ENCODE data around the gene SREBF1.

GRCh38 chr17:17876959-17877528, 40.3 kb upstream of the SREBF1 start:
- TF ChIP-seq RAD21 (IDR thresholded peaks at IDR 0.05; ENCODE audit: low read length) (no peak), POLR2AphosphoS5 (IDR thresholded peaks at IDR 0.05; ENCODE audit: low read depth, low read length) (no peak), RXRA (IDR thresholded peaks at IDR 0.05; ENCODE audit: borderline replicate concordance, low read depth) (no peak), REST (IDR thresholded peaks at IDR 0.05; ENCODE audit: low read depth, low read length) (no peak), YY1 (IDR thresholded peaks at IDR 0.05; ENCODE audit: low read depth) (no peak), CTCF (IDR thresholded peaks at IDR 0.05) (no peak), EZH2phosphoT487 (IDR thresholded peaks at IDR 0.05; ENCODE audit: borderline replicate concordance, low read depth) (no peak), FOXJ3 (CRISPR knock-in tag; IDR thresholded peaks at IDR 0.05) (no peak; the same call in 1 of the 2 replicates), TAF1 (IDR thresholded peaks at IDR 0.05; ENCODE audit: borderline replicate concordance, low read depth, low read length) (no peak), MAX (IDR thresholded peaks at IDR 0.05; ENCODE audit: low read depth) (no peak), ELF1 (IDR thresholded peaks at IDR 0.05) (no peak), FOXM1 (IDR thresholded peaks at IDR 0.05; ENCODE audit: low read depth) (no peak), TEAD4 (IDR thresholded peaks at IDR 0.05; ENCODE audit: borderline replicate concordance, insufficient read depth) (no peak)
